ENCODE measurements around the gene PC. TPM values are rescaled to one million over a fixed set of nuclear protein-coding genes. Genes with fewer than 3 reads are reported as not detected.

PC gene
- polyA plus RNA-seq, 3 donors, result 4.6 to 7.1 (median 6.0) TPM

- H3K4me1 ChIP-seq (ENCODE audit: control insufficient read depth in 1 of 2, insufficient read depth in 2 of 2, low read length in 2 of 2), result peaks cover 26 to 41% of the 10 kb centered on the region in 2 donors
- Mint-ChIP-seq H3K36me3 (peaks cover 7 to 14% of the 10 kb centered on the region in 2 donors), H3K4me1 (peaks cover 30% of the 10 kb centered on the region), H3K27ac (peak overlapping the region; percentile 52 to 83 (median 75)), H3K4me3 (peak overlapping the region; percentile 72 to 74), H3K9me3 (peaks cover 5 to 31% (median 23%) of the 10 kb centered on the region in 7 donors), H3K27me3 (ENCODE audit: low read depth in 3 of 3) (peaks cover 15 to 20% (median 18%) of the 10 kb centered on the region in 3 donors)
- H3K4me2 ChIP-seq (replicated peaks; ENCODE audit: extremely low read depth, low read length, poor library complexity, severe bottlenecking), result peak overlapping the region; percentile 70
- H3K4me3 ChIP-seq (replicated peaks in 1 of 3; ENCODE audit: low read depth in 2 of 3, low read length in 3 of 3), result peak overlapping the region in 1 of 3 experiments; percentile 30
- WGBS (ENCODE audit: insufficient coverage), result 80% methylated on average over 1 of the region's 7 CpGs
- no peaks in the 10 kb centered on the region for H3K79me2 ChIP-seq (ENCODE audit: insufficient read depth, low read length)
- H3K9ac ChIP-seq (ENCODE audit: insufficient read depth, low read length, poor library complexity, severe bottlenecking), result no peak overlapping the region
- peaks cover 14 to 19% of the 10 kb centered on the region in 2 donors for H3K9me3 ChIP-seq (replicated peaks in 1 of 2; ENCODE audit: control insufficient read depth in 1 of 2, insufficient read depth in 1 of 2, low read length in 2 of 2)
- no peaks in the 10 kb centered on the region for H3K36me3 ChIP-seq (replicated peaks in 1 of 2; ENCODE audit: control insufficient read depth in 1 of 2, insufficient read depth in 2 of 2, low read length in 2 of 2)
- intact Hi-C loops (cut with micrococcal nuclease), result no loop called here
- H2AFZ ChIP-seq (ENCODE audit: insufficient read depth, low read depth, low read length, poor library complexity, severe bottlenecking), result no peak overlapping the region
- DNase-seq, result peak; percentile 24 to 49 (median 30)
- no peaks in the 10 kb centered on the region for H4K20me1 ChIP-seq (ENCODE audit: insufficient read depth, low read length)
- peaks cover 0 to 5% of the 10 kb centered on the region in 2 donors for H3K27me3 ChIP-seq (ENCODE audit: control insufficient read depth in 2 of 2, insufficient read depth in 2 of 2, low read length in 2 of 2)
- TF ChIP-seq, protein P1, sequence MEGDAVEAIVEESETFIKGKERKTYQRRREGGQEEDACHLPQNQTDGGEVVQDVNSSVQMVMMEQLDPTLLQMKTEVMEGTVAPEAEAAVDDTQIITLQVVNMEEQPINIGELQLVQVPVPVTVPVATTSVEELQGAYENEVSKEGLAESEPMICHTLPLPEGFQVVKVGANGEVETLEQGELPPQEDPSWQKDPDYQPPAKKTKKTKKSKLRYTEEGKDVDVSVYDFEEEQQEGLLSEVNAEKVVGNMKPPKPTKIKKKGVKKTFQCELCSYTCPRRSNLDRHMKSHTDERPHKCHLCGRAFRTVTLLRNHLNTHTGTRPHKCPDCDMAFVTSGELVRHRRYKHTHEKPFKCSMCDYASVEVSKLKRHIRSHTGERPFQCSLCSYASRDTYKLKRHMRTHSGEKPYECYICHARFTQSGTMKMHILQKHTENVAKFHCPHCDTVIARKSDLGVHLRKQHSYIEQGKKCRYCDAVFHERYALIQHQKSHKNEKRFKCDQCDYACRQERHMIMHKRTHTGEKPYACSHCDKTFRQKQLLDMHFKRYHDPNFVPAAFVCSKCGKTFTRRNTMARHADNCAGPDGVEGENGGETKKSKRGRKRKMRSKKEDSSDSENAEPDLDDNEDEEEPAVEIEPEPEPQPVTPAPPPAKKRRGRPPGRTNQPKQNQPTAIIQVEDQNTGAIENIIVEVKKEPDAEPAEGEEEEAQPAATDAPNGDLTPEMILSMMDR (IDR thresholded peaks at IDR 0.05), result no peak
- peak overlapping the region in 1 of 2 donors; percentile 30 for H3K27ac ChIP-seq (ENCODE audit: low read depth in 1 of 2, low read length in 2 of 2)
Observed at GRCh38 chr11:66956689-66957290, 1.4 kb downstream of the PC start.

GRCh38 chr11:66953081-66953833 lies 4.9 kb downstream of the PC start:
- Mint-ChIP-seq H3K4me3 (no peak overlapping the region), H3K9me3 (peaks cover 0 to 3% (median 0%) of the 10 kb centered on the region in 7 donors), H3K36me3 (peaks cover 7 to 14% of the 10 kb centered on the region in 2 donors), H3K4me1 (peaks cover 19% of the 10 kb centered on the region), H3K27ac (peak overlapping the region in 1 of 7 donors; percentile 76), H3K27me3 (ENCODE audit: low read depth in 3 of 3) (peaks cover 2 to 14% (median 10%) of the 10 kb centered on the region in 3 donors)
- no peak overlapping the region for H2AFZ ChIP-seq (ENCODE audit: insufficient read depth, low read depth, low read length, poor library complexity, severe bottlenecking)
- no peak overlapping the region for H3K4me3 ChIP-seq (replicated peaks in 1 of 3; ENCODE audit: low read depth in 2 of 3, low read length in 3 of 3)
- no peaks in the 10 kb centered on the region for H4K20me1 ChIP-seq (ENCODE audit: insufficient read depth, low read length)
- no peak for DNase-seq
- H3K36me3 ChIP-seq (replicated peaks in 1 of 2; ENCODE audit: control insufficient read depth in 1 of 2, insufficient read depth in 2 of 2, low read length in 2 of 2), result no peaks in the 10 kb centered on the region
- H3K4me2 ChIP-seq (replicated peaks; ENCODE audit: extremely low read depth, low read length, poor library complexity, severe bottlenecking), result no peak overlapping the region
- intact Hi-C loops (cut with micrococcal nuclease), result no loop called here
- no peak overlapping the region for H3K27ac ChIP-seq (ENCODE audit: low read depth in 1 of 2, low read length in 2 of 2)
- H3K27me3 ChIP-seq (ENCODE audit: control insufficient read depth in 2 of 2, insufficient read depth in 2 of 2, low read length in 2 of 2), result no peaks in the 10 kb centered on the region
- H3K9me3 ChIP-seq (replicated peaks in 1 of 2; ENCODE audit: control insufficient read depth in 1 of 2, insufficient read depth in 1 of 2, low read length in 2 of 2), result no peaks in the 10 kb centered on the region
- WGBS (ENCODE audit: insufficient coverage), result 92% methylated on average over 9 of the region's 13 CpGs
- no peak overlapping the region for H3K9ac ChIP-seq (ENCODE audit: insufficient read depth, low read length, poor library complexity, severe bottlenecking)
- TF ChIP-seq, protein P1 (IDR thresholded peaks at IDR 0.05), result no peak
- peaks cover 19 to 24% of the 10 kb centered on the region in 2 donors for H3K4me1 ChIP-seq (ENCODE audit: control insufficient read depth in 1 of 2, insufficient read depth in 2 of 2, low read length in 2 of 2)
- H3K79me2 ChIP-seq (ENCODE audit: insufficient read depth, low read length), result no peaks in the 10 kb centered on the region
